ENCODE data around the gene TENM3. TPM values are rescaled to one million over a fixed set of nuclear protein-coding genes. Genes with fewer than 3 reads are reported as not detected.
A peak's percentile ranks its signal among the peaks of the same experiment; 100 is the strongest.
"Not testable (repeated sequence)": the region's sequence is repeated elsewhere in the genome, so short reads cannot be mapped to it uniquely, and the experiment has no call there.

Gene TENM3
- total RNA-seq, 1 donor from 2014 or later = 124 TPM

GRCh38 chr4:182808673-182809416 lies 565.6 kb downstream of the TENM3 start:
- Mint-ChIP-seq H3K36me3 (ENCODE audit: unreplicated experiment) (peaks cover 27% of the 10 kb centered on the region), H3K27me3 (ENCODE audit: unreplicated experiment) (peaks cover 20% of the 10 kb centered on the region), H3K27ac (ENCODE audit: unreplicated experiment) (peak overlapping the region; percentile 12), H3K4me1 (ENCODE audit: low read depth, unreplicated experiment) (peaks cover 19% of the 10 kb centered on the region), H3K9me3 (ENCODE audit: unreplicated experiment) (peaks cover 24% of the 10 kb centered on the region), H3K4me3 (ENCODE audit: unreplicated experiment) (no peak overlapping the region)
- TF ChIP-seq CTCF (IDR thresholded peaks at IDR 0.05; ENCODE audit: partially characterized antibody, unreplicated experiment) = no peak
- no peak for DNase-seq

- Mint-ChIP-seq H3K4me1 (ENCODE audit: low read depth, unreplicated experiment) (peaks cover 12% of the 10 kb centered on the region), H3K27me3 (ENCODE audit: unreplicated experiment) (peaks cover 18% of the 10 kb centered on the region)
These were observed 566.4 kb downstream of the TENM3 start for GRCh38 chr4:182809417-182810102.

GRCh38 chr4:182810103-182810615 lies 567.0 kb downstream of the TENM3 start:
- no peak for TF ChIP-seq CTCF (IDR thresholded peaks at IDR 0.05; ENCODE audit: partially characterized antibody, unreplicated experiment)
- peaks cover 24% of the 10 kb centered on the region for H3K36me3 Mint-ChIP-seq (ENCODE audit: unreplicated experiment)
- H3K4me1 Mint-ChIP-seq (ENCODE audit: low read depth, unreplicated experiment) = peaks cover 10% of the 10 kb centered on the region
- peaks cover 17% of the 10 kb centered on the region for H3K27me3 Mint-ChIP-seq (ENCODE audit: unreplicated experiment)
- no peak overlapping the region for H3K27ac Mint-ChIP-seq (ENCODE audit: unreplicated experiment)
- H3K9me3 Mint-ChIP-seq (ENCODE audit: unreplicated experiment) = peaks cover 22% of the 10 kb centered on the region
- DNase-seq = no peak
- H3K4me3 Mint-ChIP-seq (ENCODE audit: unreplicated experiment) = no peak overlapping the region

More at GRCh38 chr4:182809417-182810102, 566.4 kb downstream of the TENM3 start:
- no peak for DNase-seq
- Mint-ChIP-seq H3K36me3 (ENCODE audit: unreplicated experiment) (peaks cover 26% of the 10 kb centered on the region), H3K9me3 (ENCODE audit: unreplicated experiment) (peaks cover 21% of the 10 kb centered on the region), H3K4me3 (ENCODE audit: unreplicated experiment) (no peak overlapping the region), H3K27ac (ENCODE audit: unreplicated experiment) (no peak overlapping the region)
- TF ChIP-seq CTCF (IDR thresholded peaks at IDR 0.05; ENCODE audit: partially characterized antibody, unreplicated experiment) = no peak

- no peak overlapping the region for H3K4me3 Mint-ChIP-seq (ENCODE audit: unreplicated experiment)
- peaks cover 12% of the 10 kb centered on the region for H3K27me3 Mint-ChIP-seq (ENCODE audit: unreplicated experiment)
- H3K36me3 Mint-ChIP-seq (ENCODE audit: unreplicated experiment) = peaks cover 24% of the 10 kb centered on the region
- no peak for TF ChIP-seq CTCF (IDR thresholded peaks at IDR 0.05; ENCODE audit: partially characterized antibody, unreplicated experiment)
- H3K9me3 Mint-ChIP-seq (ENCODE audit: unreplicated experiment) = peaks cover 18% of the 10 kb centered on the region
- no peak for DNase-seq
- peaks cover 4% of the 10 kb centered on the region for H3K4me1 Mint-ChIP-seq (ENCODE audit: low read depth, unreplicated experiment)
- no peak overlapping the region for H3K27ac Mint-ChIP-seq (ENCODE audit: unreplicated experiment)
These were observed 569.7 kb downstream of the TENM3 start for GRCh38 chr4:182812916-182813315.

- H3K4me3 Mint-ChIP-seq (ENCODE audit: unreplicated experiment); H3K4me1 Mint-ChIP-seq (ENCODE audit: low read depth, unreplicated experiment); H3K27me3 Mint-ChIP-seq (ENCODE audit: unreplicated experiment); H3K27ac Mint-ChIP-seq (ENCODE audit: unreplicated experiment); DNase-seq: not testable (repeated sequence)
- Mint-ChIP-seq H3K36me3 (ENCODE audit: unreplicated experiment) (peaks cover 24% of the 10 kb centered on the region), H3K9me3 (ENCODE audit: unreplicated experiment) (peaks cover 13% of the 10 kb centered on the region)
These were observed 570.9 kb downstream of the TENM3 start for GRCh38 chr4:182814065-182814464.

Data from glutamatergic neuron (in vitro differentiated cells).